Measurements from ENCODE around the gene SCMH1. TPM values are rescaled to one million over a fixed set of nuclear protein-coding genes. Genes with fewer than 3 reads are reported as not detected.

SCMH1 gene
- total and polyA plus RNA-seq, 10 donors = 8.6 to 40.5 (median 26.1) TPM

DNA sequence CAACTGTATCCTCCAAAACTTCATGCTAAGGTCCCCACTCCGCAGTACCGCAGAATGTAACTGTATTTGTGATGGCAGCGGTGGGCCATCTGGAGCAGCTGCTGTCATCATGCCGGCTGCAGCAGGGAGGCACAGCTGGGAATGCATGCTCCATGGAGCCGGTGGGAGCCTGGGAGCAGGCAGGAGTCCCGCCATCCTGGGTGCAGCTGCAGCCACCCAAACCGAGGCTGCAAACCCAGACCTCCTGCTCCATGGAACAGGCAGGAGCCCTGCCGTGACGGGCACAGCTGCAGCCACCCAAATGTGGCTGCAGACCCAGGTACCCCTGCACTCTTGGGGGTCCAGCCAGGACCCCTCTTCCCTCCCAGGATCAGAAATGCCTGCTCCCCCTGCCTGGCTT lies 80.3 kb downstream of the SCMH1 start:
- no peaks in the 10 kb centered on the region for H3K4me1 ChIP-seq
- intact Hi-C loops (cut with DNase I; ENCODE audit: low total_unique reads) = no loop called here
- peaks cover 0 to 57% (median 5%) of the 10 kb centered on the region in 6 donors for H3K36me3 ChIP-seq
- H3K27me3 ChIP-seq (replicated peaks in 1 of 7) = no peaks in the 10 kb centered on the region
- peaks cover 0 to 6% (median under 1%) of the 10 kb centered on the region in 8 donors for H3K9me3 ChIP-seq
- H3K4me3 ChIP-seq = no peak overlapping the region
- 92 to 97% (median 97%) methylated on average over 4 to 9 of the region's 9 CpGs for WGBS, 5 donors
- TF ChIP-seq POLR2AphosphoS5 (IDR thresholded peaks at IDR 0.05) = no peak
- DNase-seq = no peak
- no peak overlapping the region for H3K27ac ChIP-seq

DNA sequence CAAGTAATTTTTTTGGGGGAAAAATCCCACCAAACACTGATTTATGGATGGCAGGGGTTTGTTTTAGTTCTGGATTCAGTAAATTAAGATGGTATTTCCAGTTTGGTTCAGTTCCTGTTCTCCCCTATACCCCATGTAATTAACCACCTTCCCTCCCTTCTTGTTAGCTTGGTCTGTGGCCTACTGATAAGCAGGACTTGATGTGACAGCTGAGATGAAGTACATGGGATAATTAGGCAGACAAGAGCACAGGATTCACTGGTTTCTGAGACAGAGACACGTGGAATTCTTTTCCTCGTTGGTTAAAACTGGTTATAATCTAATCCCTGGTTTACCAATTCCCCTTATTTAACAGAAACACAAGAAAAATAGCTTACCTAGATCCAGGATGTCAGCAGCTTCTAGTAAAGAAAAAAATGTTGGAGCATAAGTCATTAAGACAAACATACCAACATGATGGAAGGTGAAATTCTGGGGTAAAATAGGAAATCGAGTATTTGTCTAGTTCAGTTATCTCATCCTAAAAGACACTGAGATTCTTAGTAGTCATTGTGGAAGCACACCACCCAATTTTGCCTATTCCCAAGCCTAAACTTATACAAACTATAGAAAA lies 81.5 kb downstream of the SCMH1 start:
- TF ChIP-seq, protein P1, sequence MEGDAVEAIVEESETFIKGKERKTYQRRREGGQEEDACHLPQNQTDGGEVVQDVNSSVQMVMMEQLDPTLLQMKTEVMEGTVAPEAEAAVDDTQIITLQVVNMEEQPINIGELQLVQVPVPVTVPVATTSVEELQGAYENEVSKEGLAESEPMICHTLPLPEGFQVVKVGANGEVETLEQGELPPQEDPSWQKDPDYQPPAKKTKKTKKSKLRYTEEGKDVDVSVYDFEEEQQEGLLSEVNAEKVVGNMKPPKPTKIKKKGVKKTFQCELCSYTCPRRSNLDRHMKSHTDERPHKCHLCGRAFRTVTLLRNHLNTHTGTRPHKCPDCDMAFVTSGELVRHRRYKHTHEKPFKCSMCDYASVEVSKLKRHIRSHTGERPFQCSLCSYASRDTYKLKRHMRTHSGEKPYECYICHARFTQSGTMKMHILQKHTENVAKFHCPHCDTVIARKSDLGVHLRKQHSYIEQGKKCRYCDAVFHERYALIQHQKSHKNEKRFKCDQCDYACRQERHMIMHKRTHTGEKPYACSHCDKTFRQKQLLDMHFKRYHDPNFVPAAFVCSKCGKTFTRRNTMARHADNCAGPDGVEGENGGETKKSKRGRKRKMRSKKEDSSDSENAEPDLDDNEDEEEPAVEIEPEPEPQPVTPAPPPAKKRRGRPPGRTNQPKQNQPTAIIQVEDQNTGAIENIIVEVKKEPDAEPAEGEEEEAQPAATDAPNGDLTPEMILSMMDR (IDR thresholded peaks at IDR 0.05 in 8 of 11, conservative IDR thresholded peaks at IDR 0.05 in 3 of 11) = no peak
- no peak for TF ChIP-seq POLR2AphosphoS5 (IDR thresholded peaks at IDR 0.05)
- no peak for TF ChIP-seq POLR2A (IDR thresholded peaks at IDR 0.05)
- Histone ChIP-seq H3K27ac (no peak overlapping the region), H3K4me1 (no peaks in the 10 kb centered on the region), H3K4me3 (no peak overlapping the region), H3K9me3 (no peaks in the 10 kb centered on the region), H3K36me3 (peaks cover 0 to 63% (median 5%) of the 10 kb centered on the region in 6 donors), H3K27me3 (replicated peaks in 1 of 7) (no peaks in the 10 kb centered on the region)
- DNase-seq = no peak
- 67 to 85% (median 76%) methylated on average over 3 of the region's 3 CpGs for WGBS, 5 donors
- intact Hi-C loops (cut with DNase I; ENCODE audit: low total_unique reads) = no loop called here

GRCh38 chr1:41158966-41159365 lies 83.1 kb downstream of the SCMH1 start:
- intact Hi-C loops (cut with DNase I; ENCODE audit: low total_unique reads) = no loop called here
- Histone ChIP-seq H3K4me3 (no peak overlapping the region), H3K27ac (no peak overlapping the region), H3K4me1 (no peaks in the 10 kb centered on the region), H3K27me3 (replicated peaks in 1 of 7) (no peaks in the 10 kb centered on the region), H3K36me3 (peaks cover 0 to 66% (median 5%) of the 10 kb centered on the region in 6 donors), H3K9me3 (no peaks in the 10 kb centered on the region)
- 95 to 100% (median 98%) methylated on average over 1 of the region's 1 CpG for WGBS, 5 donors
- no peak for DNase-seq
- TF ChIP-seq POLR2AphosphoS5 (IDR thresholded peaks at IDR 0.05) = no peak
- TF ChIP-seq, protein P1 (IDR thresholded peaks at IDR 0.05 in 8 of 11, conservative IDR thresholded peaks at IDR 0.05 in 3 of 11) = no peak
- no peak for TF ChIP-seq POLR2A (IDR thresholded peaks at IDR 0.05)

DNA sequence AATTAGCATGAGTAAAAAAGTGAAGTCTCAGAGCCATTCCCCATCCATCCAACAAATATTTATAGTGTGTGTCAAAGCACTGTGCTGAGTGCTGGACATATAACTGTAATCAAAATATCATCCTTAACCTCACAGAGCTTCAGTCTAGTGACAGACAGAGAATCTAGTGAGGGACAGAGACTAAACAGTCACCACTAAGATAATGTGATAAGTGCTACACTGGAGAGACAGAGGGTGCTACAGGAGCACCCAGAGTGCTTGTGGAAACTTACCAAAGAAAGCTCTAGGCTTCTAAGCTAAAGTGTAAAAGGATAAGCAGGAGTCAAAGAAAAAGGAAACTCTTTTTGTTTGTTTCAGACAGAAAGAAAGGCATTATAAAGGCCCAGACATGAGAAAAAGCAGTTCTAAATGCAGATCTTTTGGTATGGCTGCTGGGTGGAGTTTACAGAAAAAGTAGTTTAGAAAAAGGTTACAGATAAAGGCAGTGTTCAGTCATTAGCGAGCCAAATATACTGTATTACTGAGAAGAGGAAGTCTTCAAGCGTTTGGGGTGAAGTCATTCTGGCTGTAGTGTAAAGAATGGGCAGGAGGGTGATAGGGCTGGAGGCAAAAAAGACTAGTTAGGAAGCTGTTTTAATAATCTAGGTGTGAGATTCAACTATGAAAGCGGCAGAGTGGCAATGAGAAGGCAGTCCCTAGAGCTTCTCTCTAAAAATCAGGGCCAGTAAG lies 83.8 kb downstream of the SCMH1 start:
- Histone ChIP-seq H3K4me1 (no peaks in the 10 kb centered on the region), H3K9me3 (no peaks in the 10 kb centered on the region), H3K36me3 (peaks cover 0 to 69% (median 5%) of the 10 kb centered on the region in 6 donors), H3K4me3 (no peak overlapping the region), H3K27me3 (replicated peaks in 1 of 7) (no peaks in the 10 kb centered on the region), H3K27ac (no peak overlapping the region)
- 77 to 87% (median 82%) methylated on average over 3 of the region's 3 CpGs for WGBS, 5 donors
- TF ChIP-seq POLR2AphosphoS5 (IDR thresholded peaks at IDR 0.05) (no peak), POLR2A (IDR thresholded peaks at IDR 0.05) (no peak)
- TF ChIP-seq, protein P1 (IDR thresholded peaks at IDR 0.05 in 8 of 11, conservative IDR thresholded peaks at IDR 0.05 in 3 of 11) = no peak
- DNase-seq = no peak
- intact Hi-C loops (cut with DNase I; ENCODE audit: low total_unique reads) = no loop called here

Measured in spleen (tissue), 11 donors.